Measurements from ENCODE around the gene VCAN. TPM values are rescaled to one million over a fixed set of nuclear protein-coding genes. Genes with fewer than 3 reads are reported as not detected.

VCAN gene
- total RNA-seq, 4 donors from 2014 or later = 53.0 to 833 (median 65.1) TPM

GRCh38 chr5:83539463-83539790, 67.9 kb downstream of the VCAN start:
- no peak for DNase-seq
- Histone ChIP-seq H3K4me3 (no peak overlapping the region), H3K9me3 (no peaks in the 10 kb centered on the region), H3K36me3 (no peaks in the 10 kb centered on the region), H3K27me3 (no peaks in the 10 kb centered on the region), H3K27ac (no peak overlapping the region), H3K4me1 (no peaks in the 10 kb centered on the region)
- intact Hi-C loops (cut with DNase I; ENCODE audit: low total_unique reads) = no loop called here
- TF ChIP-seq POLR2A (IDR thresholded peaks at IDR 0.05) = no peak
- no peak for TF ChIP-seq CTCF (IDR thresholded peaks at IDR 0.05)

- H3K27ac ChIP-seq = peak overlapping the region in 1 of 2 donors; percentile 12
- DNase-seq = no peak
- intact Hi-C loops (cut with DNase I; ENCODE audit: low total_unique reads) = no loop called here
These were observed 68.6 kb downstream of the VCAN start for GRCh38 chr5:83540105-83540504.

GRCh38 chr5:83540783-83541182, 69.2 kb downstream of the VCAN start:
- no peak for DNase-seq
- intact Hi-C loops (cut with DNase I; ENCODE audit: low total_unique reads) = no loop called here
- Histone ChIP-seq H3K4me1 (no peaks in the 10 kb centered on the region), H3K27me3 (no peaks in the 10 kb centered on the region), H3K36me3 (no peaks in the 10 kb centered on the region), H3K9me3 (no peaks in the 10 kb centered on the region), H3K27ac (peak overlapping the region in 1 of 2 donors; percentile 12), H3K4me3 (no peak overlapping the region)
- TF ChIP-seq CTCF (IDR thresholded peaks at IDR 0.05) (no peak), POLR2A (IDR thresholded peaks at IDR 0.05) (no peak)

More at GRCh38 chr5:83540105-83540504, 68.6 kb downstream of the VCAN start:
- Histone ChIP-seq H3K4me3 (no peak overlapping the region), H3K36me3 (no peaks in the 10 kb centered on the region), H3K9me3 (no peaks in the 10 kb centered on the region), H3K27me3 (no peaks in the 10 kb centered on the region), H3K4me1 (no peaks in the 10 kb centered on the region)
- no peak for TF ChIP-seq POLR2A (IDR thresholded peaks at IDR 0.05)
- TF ChIP-seq CTCF (IDR thresholded peaks at IDR 0.05) = no peak

- Histone ChIP-seq H3K4me3 (no peak overlapping the region), H3K36me3 (no peaks in the 10 kb centered on the region), H3K27me3 (no peaks in the 10 kb centered on the region), H3K9me3 (no peaks in the 10 kb centered on the region), H3K27ac (no peak overlapping the region), H3K4me1 (no peaks in the 10 kb centered on the region)
- TF ChIP-seq POLR2A (IDR thresholded peaks at IDR 0.05) (no peak), CTCF (IDR thresholded peaks at IDR 0.05) (no peak)
- DNase-seq = no peak
- intact Hi-C loops (cut with DNase I; ENCODE audit: low total_unique reads) = no loop called here
These were observed 71.3 kb downstream of the VCAN start for GRCh38 chr5:83542839-83543238.

- DNase-seq = no peak
- Histone ChIP-seq H3K4me3 (no peak overlapping the region), H3K4me1 (no peaks in the 10 kb centered on the region), H3K27ac (peak overlapping the region in 1 of 2 donors; percentile 17), H3K27me3 (no peaks in the 10 kb centered on the region), H3K9me3 (no peaks in the 10 kb centered on the region), H3K36me3 (no peaks in the 10 kb centered on the region)
- TF ChIP-seq POLR2A (IDR thresholded peaks at IDR 0.05) (no peak), CTCF (IDR thresholded peaks at IDR 0.05) (no peak)
- intact Hi-C loops (cut with DNase I; ENCODE audit: low total_unique reads) = no loop called here
These were observed 72.4 kb downstream of the VCAN start for GRCh38 chr5:83543898-83544297.

Measured in uterus (tissue), 4 donors.